HL-60/S4 treated with retinoic acid at 250 ng/mL for 4 days and 3 days (cell line): ENCODE data around the gene PCDHA10.
"Not testable (repeated sequence)": the region's sequence is repeated elsewhere in the genome, so short reads cannot be mapped to it uniquely, and the experiment has no call there.

Experiments used
- in situ Hi-C: fragments of 300-500 bp; cut with MboI; formaldehyde crosslinking; loops from 2 replicates; pipeline ENCODE4 v1.7.0; 2022; ENCODE audit warnings: low sequenced_read_pairs

Gene PCDHA10

GRCh38 chr5:140842798-140843733, 12.6 kb upstream of the PCDHA10 start:
- in situ Hi-C loops: no loop called here

GRCh38 chr5:140848139-140849102, 7.3 kb upstream of the PCDHA10 start, which contains the start of gene PCDHA9:
PCDHA9 (plus strand) TSS chr5:140848382; CDS start chr5:140848496, 114 bp downstream.
- in situ Hi-C loops: not testable (repeated sequence)

GRCh38 chr5:140849831-140850634, 5.7 kb upstream of the PCDHA10 start:
- in situ Hi-C loops: not testable (repeated sequence)

- in situ Hi-C loops: no loop called here
Measured at GRCh38 chr5:140857177-140857986, 1.7 kb downstream of the PCDHA10 start.

GRCh38 chr5:140857987-140858240, 2.2 kb downstream of the PCDHA10 start:
- in situ Hi-C loops: no loop called here

GRCh38 chr5:140862441-140863295, 7.0 kb downstream of the PCDHA10 start:
- in situ Hi-C loops: no loop called here

GRCh38 chr5:140868721-140869554, 13.2 kb downstream of the PCDHA10 start, which contains the start of gene PCDHA11:
PCDHA11 (plus strand) TSS chr5:140868957; CDS start chr5:140869104, 147 bp downstream.
- in situ Hi-C loops: no loop called here

- in situ Hi-C loops: no loop called here
Measured at GRCh38 chr5:140869555-140869886, 13.8 kb downstream of the PCDHA10 start.

- in situ Hi-C loops: no loop called here
Measured at GRCh38 chr5:140870221-140871201, 14.8 kb downstream of the PCDHA10 start.

- in situ Hi-C loops: no loop called here
Measured at GRCh38 chr5:140875085-140876065, 19.7 kb downstream of the PCDHA10 start, which contains the start of gene PCDHA12. PCDHA12 (plus strand) TSS chr5:140875308; CDS start chr5:140875473, 165 bp downstream.

- in situ Hi-C loops: not testable (repeated sequence)
Measured at GRCh38 chr5:140876541-140877261, 21.0 kb downstream of the PCDHA10 start.

GRCh38 chr5:140877262-140877581, 21.5 kb downstream of the PCDHA10 start:
- in situ Hi-C loops: no loop called here

GRCh38 chr5:140881889-140882590, 26.3 kb downstream of the PCDHA10 start, which contains the start of gene PCDHA13:
PCDHA13 (plus strand) TSS chr5:140882124; CDS start chr5:140882269, 145 bp downstream.
- in situ Hi-C loops: no loop called here

GRCh38 chr5:140882591-140882899, 26.8 kb downstream of the PCDHA10 start:
- in situ Hi-C loops: no loop called here

- in situ Hi-C loops: no loop called here
Measured at GRCh38 chr5:140883373-140883772, 27.7 kb downstream of the PCDHA10 start.
